Stimulated activated CD4-positive, alpha-beta T cell treated with anti-CD3 and anti-CD28 coated beads, Interleukin-12 subunit alpha, Interleukin-12 subunit beta, amount 100 ng/mL, for 48 hours (primary cell): Measurements from ENCODE around the gene TWIST2.

Source experiments
- DNase-seq, 3 donors: peaks; one replicate each; pipeline ENCODE4 v3.0.0-alpha.2; 2020; ENCODE audit warnings: low read depth in 2 of 3, low spot score in 1 of 3

The TWIST2 gene

GRCh38 chr2:238855891-238856580 is 8.2 kb downstream of the TWIST2 start:
- DNase-seq, result no peak

GRCh38 chr2:238856713-238857567 is 9.1 kb downstream of the TWIST2 start:
- DNase-seq, result no peak

GRCh38 chr2:238857959-238858358 is 10.1 kb downstream of the TWIST2 start:
- no peak for DNase-seq

- DNase-seq, result no peak
Measured at GRCh38 chr2:238859636-238860347, 11.9 kb downstream of the TWIST2 start.

GRCh38 chr2:238861013-238861730 is 13.3 kb downstream of the TWIST2 start:
- DNase-seq, result no peak

GRCh38 chr2:238861766-238862315 is 14.0 kb downstream of the TWIST2 start:
- DNase-seq, result no peak

- DNase-seq, result no peak
Measured at GRCh38 chr2:238862701-238863100, 14.8 kb downstream of the TWIST2 start.

- no peak for DNase-seq
Measured at GRCh38 chr2:238863231-238863630, 15.3 kb downstream of the TWIST2 start.

GRCh38 chr2:238863749-238864206 is 15.9 kb downstream of the TWIST2 start:
- DNase-seq, result no peak

GRCh38 chr2:238864207-238865014 is 16.5 kb downstream of the TWIST2 start:
- DNase-seq, result peak; percentile 28 to 51 (median 32)

- no peak for DNase-seq
Measured at GRCh38 chr2:238865015-238865719, 17.3 kb downstream of the TWIST2 start.

GRCh38 chr2:238865744-238866355 is 18.0 kb downstream of the TWIST2 start:
- DNase-seq, result no peak

GRCh38 chr2:238866656-238867277 is 18.9 kb downstream of the TWIST2 start:
- no peak for DNase-seq

- DNase-seq, result no peak
Measured at GRCh38 chr2:238868067-238868524, 20.2 kb downstream of the TWIST2 start.

GRCh38 chr2:238868616-238869292 is 20.9 kb downstream of the TWIST2 start:
- DNase-seq, result no peak

GRCh38 chr2:238869293-238870124 is 21.6 kb downstream of the TWIST2 start:
- DNase-seq, result no peak

GRCh38 chr2:238870261-238870660 is 22.4 kb downstream of the TWIST2 start:
- no peak for DNase-seq
